Suprapubic skin (tissue), 4 donors: ENCODE data around the gene SMPD3. TPM values are rescaled to one million over a fixed set of nuclear protein-coding genes. Genes with fewer than 3 reads are reported as not detected.

ENCODE experiments used
- DNase-seq, 2 donors: peaks; one replicate each; pipeline ENCODE4 v3.0.0-alpha.2; 2019; ENCODE audit warnings: low spot score in 2 of 2
- H3K27ac ChIP-seq: fragments of 200-600 bp; sonication (generic); one replicate; pipeline ENCODE4 v1.5.1; 2019
- H3K27me3 ChIP-seq: fragments of 200-600 bp; sonication (generic); one replicate; pipeline ENCODE4 v1.5.1; 2019
- H3K36me3 ChIP-seq: fragments of 200-600 bp; sonication (generic); one replicate; pipeline ENCODE4 v1.5.1; 2019
- H3K4me1 ChIP-seq: fragments of 200-600 bp; sonication (generic); one replicate; pipeline ENCODE4 v1.5.1; 2019
- H3K4me3 ChIP-seq: fragments of 200-600 bp; sonication (generic); one replicate; pipeline ENCODE4 v1.5.1; 2019; ENCODE audit warnings: mild to moderate bottlenecking
- H3K9me3 ChIP-seq: fragments of 200-600 bp; sonication (generic); one replicate; pipeline ENCODE4 v1.5.1; 2019
- EP300 ChIP-seq: sonication (generic); formaldehyde crosslinking; IDR thresholded peaks from one replicate; pipeline ENCODE4 v1.6.1; 2017; ENCODE audit warnings: antibody characterized with exemption
- POLR2A ChIP-seq, 2 donors: fragments of 450-650 bp; IDR thresholded peaks; one replicate each; pipeline ENCODE4 v1.6.1; 2017; ENCODE audit warnings: antibody characterized with exemption in 2 of 2, mild to moderate bottlenecking in 2 of 2, moderate library complexity in 2 of 2
- POLR2AphosphoS5 ChIP-seq, 3 donors: sonication (generic); formaldehyde crosslinking; IDR thresholded peaks; one replicate each; pipeline ENCODE4 v1.6.1; 2017; ENCODE audit warnings: antibody characterized with exemption in 3 of 3
- WGBS: methylation state at CpG from one replicate; pipeline ENCODE4 v1.1.5; 2018; 5-methylcytosine and 5-hydroxymethylcytosine counted together
- total RNA-seq, 4 donors: library from RNA; depleted of rRNA; stranded (reverse); fragments of >200 nt; gene quantifications; one replicate each; pipeline ENCODE4 v1.1.0, GENCODE V29; 2016
- TF ChIP-seq, protein P1 (sequence below), 2 donors: fragments of 200-600 bp in 1 of 2; fragments of 450-650 bp in 1 of 2; sonication (generic) in 1 of 2; IDR thresholded peaks; one replicate each; pipeline ENCODE4 v1.5.1; 2016 to 2019; ENCODE audit warnings: antibody characterized with exemption in 2 of 2, mild to moderate bottlenecking in 1 of 2, moderate library complexity in 1 of 2

Gene SMPD3
- total RNA-seq, 4 donors from 2014 or later = 26.2 to 64.9 (median 39.9) TPM

DNA sequence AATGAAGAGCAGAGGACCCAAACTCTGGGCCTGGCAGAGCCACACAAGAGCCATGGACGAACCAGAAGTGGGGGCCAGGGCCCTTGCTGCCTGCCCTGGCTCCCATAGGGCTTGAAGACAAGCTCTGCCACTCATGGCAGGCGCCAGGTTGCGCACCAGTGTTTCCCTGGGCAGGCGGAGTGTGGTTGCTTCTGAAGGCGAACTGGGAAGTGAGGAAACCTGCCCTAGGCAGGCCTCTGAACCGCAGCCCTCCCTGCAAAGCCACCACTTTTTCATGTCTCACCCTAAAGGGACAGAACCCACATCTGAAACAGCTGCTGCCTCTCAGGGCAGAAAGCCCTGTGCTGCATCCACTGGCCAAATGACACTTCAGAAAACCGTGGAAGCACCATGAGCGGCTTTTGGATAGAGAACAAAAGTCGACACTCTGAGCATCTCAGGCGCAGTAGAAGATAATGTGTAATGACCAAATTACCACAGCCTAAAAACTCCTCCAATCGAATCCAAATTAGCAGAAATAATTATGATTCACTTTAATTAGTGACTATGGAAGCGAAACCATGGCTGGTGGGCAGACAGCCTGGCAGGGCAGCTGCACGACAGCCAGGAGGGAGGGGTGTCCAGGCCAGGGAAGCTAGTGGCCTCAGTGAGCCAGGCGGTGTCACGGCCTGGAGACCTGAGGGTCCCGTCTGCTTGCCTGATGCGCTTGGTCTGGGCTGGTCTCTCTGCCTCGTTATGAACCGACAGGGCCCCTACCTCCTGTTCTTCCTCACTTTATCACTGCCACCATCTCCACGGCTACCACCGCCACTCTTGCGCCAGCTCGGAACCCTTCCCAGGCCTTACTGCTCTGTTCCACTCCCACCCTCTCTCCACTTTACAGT is 78.4 kb downstream of the SMPD3 start:
- WGBS = 75% methylated on average over 17 of the region's 23 CpGs
- Histone ChIP-seq H3K27ac (no peak overlapping the region), H3K27me3 (peaks cover 11% of the 10 kb centered on the region), H3K4me1 (peaks cover 8% of the 10 kb centered on the region), H3K36me3 (no peaks in the 10 kb centered on the region), H3K4me3 (no peak overlapping the region), H3K9me3 (no peaks in the 10 kb centered on the region)
- DNase-seq = no peak
- TF ChIP-seq EP300 = no peak

DNA sequence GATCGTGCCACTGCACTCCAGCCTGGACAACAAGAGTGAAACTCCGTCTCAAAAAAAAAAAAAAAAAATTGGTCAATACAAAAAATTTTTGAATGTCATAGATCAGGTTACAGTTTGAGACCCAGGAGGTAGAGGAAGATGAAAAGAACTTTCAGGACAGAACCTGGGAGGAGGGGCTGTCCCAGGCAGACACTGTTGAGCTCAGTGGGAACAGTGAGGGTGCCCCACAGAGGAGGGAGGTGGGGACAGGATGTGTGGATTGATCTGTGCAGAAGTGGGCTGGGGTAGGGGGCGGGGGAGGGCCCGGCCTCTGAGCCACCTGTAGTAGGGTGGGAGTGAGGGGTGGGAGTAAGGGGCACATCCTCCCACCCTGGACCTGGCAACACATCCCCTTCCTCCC is 79.1 kb downstream of the SMPD3 start:
- Histone ChIP-seq H3K4me1 (peaks cover 16% of the 10 kb centered on the region), H3K4me3 (no peak overlapping the region), H3K9me3 (no peaks in the 10 kb centered on the region), H3K27ac (no peak overlapping the region), H3K36me3 (no peaks in the 10 kb centered on the region), H3K27me3 (peaks cover 16% of the 10 kb centered on the region)
- WGBS = 69% methylated on average over 4 of the region's 4 CpGs
- TF ChIP-seq EP300 (no peak), POLR2AphosphoS5 (IDR thresholded peaks at IDR 0.05) (no peak), POLR2A (IDR thresholded peaks at IDR 0.05) (no peak)
- TF ChIP-seq, protein P1, sequence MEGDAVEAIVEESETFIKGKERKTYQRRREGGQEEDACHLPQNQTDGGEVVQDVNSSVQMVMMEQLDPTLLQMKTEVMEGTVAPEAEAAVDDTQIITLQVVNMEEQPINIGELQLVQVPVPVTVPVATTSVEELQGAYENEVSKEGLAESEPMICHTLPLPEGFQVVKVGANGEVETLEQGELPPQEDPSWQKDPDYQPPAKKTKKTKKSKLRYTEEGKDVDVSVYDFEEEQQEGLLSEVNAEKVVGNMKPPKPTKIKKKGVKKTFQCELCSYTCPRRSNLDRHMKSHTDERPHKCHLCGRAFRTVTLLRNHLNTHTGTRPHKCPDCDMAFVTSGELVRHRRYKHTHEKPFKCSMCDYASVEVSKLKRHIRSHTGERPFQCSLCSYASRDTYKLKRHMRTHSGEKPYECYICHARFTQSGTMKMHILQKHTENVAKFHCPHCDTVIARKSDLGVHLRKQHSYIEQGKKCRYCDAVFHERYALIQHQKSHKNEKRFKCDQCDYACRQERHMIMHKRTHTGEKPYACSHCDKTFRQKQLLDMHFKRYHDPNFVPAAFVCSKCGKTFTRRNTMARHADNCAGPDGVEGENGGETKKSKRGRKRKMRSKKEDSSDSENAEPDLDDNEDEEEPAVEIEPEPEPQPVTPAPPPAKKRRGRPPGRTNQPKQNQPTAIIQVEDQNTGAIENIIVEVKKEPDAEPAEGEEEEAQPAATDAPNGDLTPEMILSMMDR (IDR thresholded peaks at IDR 0.05) = no peak
- no peak for DNase-seq

DNA sequence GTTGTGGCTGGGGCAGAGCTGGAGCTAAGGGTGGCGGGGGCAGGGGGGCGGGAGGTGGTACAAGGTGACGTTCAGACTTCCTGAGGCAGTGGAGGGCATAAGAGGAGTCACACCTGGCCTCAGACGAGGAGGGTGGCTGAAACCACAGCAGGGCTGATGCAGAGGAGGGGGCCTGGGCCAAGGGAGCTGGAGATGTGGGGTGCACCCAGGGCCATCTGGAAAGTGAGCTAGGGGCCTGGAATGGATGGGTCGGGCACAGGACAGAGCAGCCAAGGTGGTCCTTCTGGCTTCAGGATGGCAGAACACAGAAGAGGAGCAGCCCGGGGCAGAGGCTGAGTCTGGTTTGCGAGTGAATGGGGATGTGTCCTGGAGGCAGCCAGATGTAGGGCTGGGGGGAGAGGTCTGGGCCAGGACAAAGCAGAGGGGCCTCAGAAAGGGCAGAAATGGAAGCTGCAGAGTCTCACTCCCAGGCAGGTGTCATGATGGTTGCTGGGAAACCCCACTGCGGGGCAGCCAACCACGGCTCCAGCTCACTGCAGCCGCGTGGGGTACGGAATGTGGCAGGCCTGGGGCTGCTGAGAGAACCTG is 79.9 kb downstream of the SMPD3 start:
- DNase-seq = no peak
- H3K4me1 ChIP-seq = peaks cover 17% of the 10 kb centered on the region
- TF ChIP-seq EP300 (no peak), POLR2AphosphoS5 (IDR thresholded peaks at IDR 0.05) (no peak), POLR2A (IDR thresholded peaks at IDR 0.05) (no peak)
- no peaks in the 10 kb centered on the region for H3K9me3 ChIP-seq
- H3K36me3 ChIP-seq = no peaks in the 10 kb centered on the region
- peaks cover 16% of the 10 kb centered on the region for H3K27me3 ChIP-seq
- no peak overlapping the region for H3K4me3 ChIP-seq
- 63% methylated on average over 12 of the region's 12 CpGs for WGBS
- no peak overlapping the region for H3K27ac ChIP-seq

DNA sequence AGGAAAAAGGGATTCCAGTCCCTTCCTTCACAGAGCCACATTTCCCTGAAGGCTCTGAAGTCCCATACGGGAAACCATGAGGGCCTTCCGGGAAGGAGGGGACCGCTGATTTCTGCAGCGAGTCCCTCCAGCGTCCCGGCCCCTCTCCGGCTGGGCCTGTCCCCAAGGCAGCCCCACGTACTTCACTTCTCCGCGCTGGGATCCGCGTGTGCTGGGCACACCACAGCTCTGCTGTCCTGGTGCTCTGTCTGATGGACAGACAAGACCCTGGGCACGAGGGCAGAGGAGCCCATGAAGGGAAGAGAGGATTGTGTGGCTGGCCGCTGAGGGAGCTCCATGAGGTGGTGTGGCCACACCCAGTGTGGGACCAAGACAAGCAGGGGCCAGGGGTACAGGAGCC is 80.4 kb downstream of the SMPD3 start:
- Histone ChIP-seq H3K36me3 (no peaks in the 10 kb centered on the region), H3K4me3 (no peak overlapping the region), H3K9me3 (no peaks in the 10 kb centered on the region), H3K27me3 (peaks cover 16% of the 10 kb centered on the region), H3K27ac (no peak overlapping the region), H3K4me1 (peaks cover 17% of the 10 kb centered on the region)
- TF ChIP-seq, protein P1 (IDR thresholded peaks at IDR 0.05) = no peak
- TF ChIP-seq EP300 = no peak
- no peak for TF ChIP-seq POLR2AphosphoS5 (IDR thresholded peaks at IDR 0.05)
- no peak for TF ChIP-seq POLR2A (IDR thresholded peaks at IDR 0.05)
- whole genome bisulfite sequencing = 88% methylated on average over 14 of the region's 14 CpGs
- DNase-seq = no peak

DNA sequence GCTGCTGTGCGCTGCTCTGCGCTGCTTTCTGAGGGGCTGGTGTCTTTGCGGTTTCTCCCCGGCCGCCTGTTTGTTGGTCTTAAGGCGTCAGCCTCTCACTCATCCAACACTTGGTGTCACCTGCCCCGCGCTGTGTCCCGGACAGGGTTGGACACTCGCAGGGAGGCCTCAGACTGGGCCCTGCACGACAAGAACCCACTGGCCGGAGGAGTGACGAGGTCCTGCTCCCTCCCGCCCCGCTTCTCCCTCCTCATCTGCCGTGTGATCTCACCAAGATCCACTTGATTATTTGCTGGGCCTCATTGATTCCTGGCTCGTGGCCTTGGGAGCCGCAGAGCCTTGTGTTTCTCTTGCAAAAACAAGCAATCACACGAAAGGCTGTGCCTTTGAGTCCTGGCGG is 80.9 kb downstream of the SMPD3 start:
- Histone ChIP-seq H3K4me3 (no peak overlapping the region), H3K27me3 (peaks cover 16% of the 10 kb centered on the region), H3K27ac (no peak overlapping the region), H3K4me1 (peaks cover 17% of the 10 kb centered on the region), H3K36me3 (no peaks in the 10 kb centered on the region), H3K9me3 (no peaks in the 10 kb centered on the region)
- DNase-seq = no peak
- TF ChIP-seq POLR2A (IDR thresholded peaks at IDR 0.05) (no peak), EP300 (no peak), POLR2AphosphoS5 (IDR thresholded peaks at IDR 0.05) (no peak)
- TF ChIP-seq, protein P1 (IDR thresholded peaks at IDR 0.05) = no peak
- WGBS = 78% methylated on average over 17 of the region's 20 CpGs

DNA sequence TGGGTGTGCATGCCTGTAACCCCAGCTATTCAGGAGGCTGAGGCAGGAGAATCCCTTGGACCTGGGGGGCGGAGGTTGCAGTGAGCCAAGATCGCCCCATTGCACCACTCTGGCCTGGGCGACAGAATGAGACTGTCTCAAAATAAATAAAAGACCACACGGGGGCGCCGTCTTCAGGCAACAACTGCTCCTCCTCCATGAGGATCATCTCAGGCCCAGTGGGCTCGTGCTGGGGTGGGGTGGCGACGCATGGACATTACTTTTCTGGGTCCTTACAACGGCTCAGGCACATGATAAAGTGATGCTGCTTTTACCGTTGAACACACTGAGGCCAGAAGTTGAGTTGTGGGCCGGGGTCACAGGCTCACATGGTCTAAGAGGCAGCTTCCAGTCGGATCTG is 81.3 kb downstream of the SMPD3 start:
- 44% methylated on average over 11 of the region's 13 CpGs for WGBS
- no peak for TF ChIP-seq POLR2A (IDR thresholded peaks at IDR 0.05)
- TF ChIP-seq, protein P1 (IDR thresholded peaks at IDR 0.05) = peak in 1 of 2 donors; percentile 17
- Histone ChIP-seq H3K9me3 (no peaks in the 10 kb centered on the region), H3K27ac (no peak overlapping the region), H3K27me3 (peaks cover 16% of the 10 kb centered on the region), H3K4me1 (peaks cover 20% of the 10 kb centered on the region), H3K36me3 (no peaks in the 10 kb centered on the region), H3K4me3 (no peak overlapping the region)
- no peak for DNase-seq
